H9 (cell line): ENCODE data around the gene GALNT9. TPM values are rescaled to one million over a fixed set of nuclear protein-coding genes. Genes with fewer than 3 reads are reported as not detected.

ENCODE experiments used
- DNase-seq: peaks from one replicate; pipeline ENCODE4 v3.0.0-alpha.2; 2017
- H2AFZ ChIP-seq: one replicate; pipeline ENCODE4 v1.6.1; 2013; ENCODE audit warnings: mild to moderate bottlenecking, low read length, control low read depth, moderate library complexity
- H2AK5ac ChIP-seq: 2 replicates; pipeline ENCODE4 v1.6.1; 2013; ENCODE audit warnings: low read length, control low read depth, mixed read lengths; ENCODE audit not compliant: insufficient read length
- H2BK120ac ChIP-seq: one replicate; pipeline ENCODE4 v1.6.1; 2013; ENCODE audit warnings: low read depth, mild to moderate bottlenecking, low read length, control low read depth, inconsistent platforms; ENCODE audit not compliant: poor library complexity, severe bottlenecking
- H2BK12ac ChIP-seq: 2 replicates; pipeline ENCODE4 v1.6.1; 2013; ENCODE audit warnings: low read length, control low read depth, mixed read lengths, low read depth; ENCODE audit not compliant: insufficient read length
- H2BK15ac ChIP-seq: 2 replicates; pipeline ENCODE4 v1.6.1; 2013; ENCODE audit warnings: low read depth, low read length, control low read depth
- H2BK20ac ChIP-seq: one replicate; pipeline ENCODE4 v1.6.1; 2013; ENCODE audit warnings: low read depth, mild to moderate bottlenecking, low read length, control low read depth, inconsistent platforms; ENCODE audit not compliant: poor library complexity, severe bottlenecking
- H2BK5ac ChIP-seq: 2 replicates; pipeline ENCODE4 v1.6.1; 2013; ENCODE audit warnings: low read length, control low read depth, mixed read lengths; ENCODE audit not compliant: insufficient read length
- H3K14ac ChIP-seq: 2 replicates; pipeline ENCODE4 v1.6.1; 2013; ENCODE audit warnings: low read length, control low read depth; ENCODE audit not compliant: insufficient read depth
- H3K18ac ChIP-seq: 2 replicates; pipeline ENCODE4 v1.6.1; 2013; ENCODE audit warnings: low read depth, mild to moderate bottlenecking, mixed read lengths, low read length, control low read depth; ENCODE audit not compliant: insufficient read length
- H3K23ac ChIP-seq: 2 replicates; pipeline ENCODE4 v1.6.1; 2013; ENCODE audit warnings: low read length, control low read depth, mixed read lengths, low read depth; ENCODE audit not compliant: insufficient read length
- H3K23me2 ChIP-seq: 2 replicates; pipeline ENCODE4 v1.6.1; 2013; ENCODE audit warnings: low read depth, mild to moderate bottlenecking, mixed read lengths, low read length, control low read depth; ENCODE audit not compliant: insufficient read length, poor library complexity, severe bottlenecking
- H3K27ac ChIP-seq: 2 replicates; pipeline ENCODE4 v1.5.1; 2013; ENCODE audit warnings: low read length, control low read depth, mixed read lengths, low read depth; ENCODE audit not compliant: insufficient read length
- H3K27me3 ChIP-seq: 2 replicates; pipeline ENCODE4 v1.6.1; 2013; ENCODE audit warnings: low read length, control low read depth, inconsistent platforms; ENCODE audit not compliant: insufficient read depth
- H3K4ac ChIP-seq: 2 replicates; pipeline ENCODE4 v1.6.1; 2013; ENCODE audit warnings: low read depth, mild to moderate bottlenecking, control low read depth, inconsistent platforms, low read length, moderate library complexity
- H3K4me1 ChIP-seq: 2 replicates; pipeline ENCODE4 v1.6.1; 2013; ENCODE audit warnings: low read length, control low read depth, inconsistent platforms; ENCODE audit not compliant: insufficient read depth
- H3K4me2 ChIP-seq: 2 replicates; pipeline ENCODE4 v1.6.1; 2013; ENCODE audit warnings: low read length, control low read depth, mixed read lengths; ENCODE audit not compliant: insufficient read length, insufficient read depth
- H3K56ac ChIP-seq: 2 replicates; pipeline ENCODE4 v1.6.1; 2013; ENCODE audit warnings: low read depth, mild to moderate bottlenecking, mixed read lengths, low read length, control low read depth; ENCODE audit not compliant: insufficient read length
- H3K79me1 ChIP-seq: 2 replicates; pipeline ENCODE4 v1.6.1; 2013; ENCODE audit warnings: low read depth, mild to moderate bottlenecking, moderate library complexity, low read length, control low read depth, inconsistent platforms; ENCODE audit not compliant: insufficient read depth, poor library complexity, severe bottlenecking
- H3K79me2 ChIP-seq: 2 replicates; pipeline ENCODE4 v1.6.1; 2013; ENCODE audit warnings: low read length, control low read depth, inconsistent platforms; ENCODE audit not compliant: insufficient read depth
- H3K9ac ChIP-seq: 2 replicates; pipeline ENCODE4 v1.6.1; 2013; ENCODE audit warnings: low read length, control low read depth, mixed read lengths; ENCODE audit not compliant: insufficient read length; ENCODE audit errors: extremely low read depth
- H3K9me3 ChIP-seq: one replicate; pipeline ENCODE4 v1.6.1; 2013; ENCODE audit warnings: low read depth, low read length, inconsistent platforms; ENCODE audit not compliant: control insufficient read depth
- H3T11ph ChIP-seq: one replicate; pipeline ENCODE4 v1.6.1; 2013; ENCODE audit warnings: mild to moderate bottlenecking, low read length, control low read depth, inconsistent platforms
- H4K20me1 ChIP-seq: one replicate; pipeline ENCODE4 v1.6.1; 2013; ENCODE audit not compliant: control insufficient read depth, insufficient read length, insufficient read depth
- H4K5ac ChIP-seq: 2 replicates; pipeline ENCODE4 v1.6.1; 2013; ENCODE audit warnings: low read depth, mild to moderate bottlenecking, mixed read lengths, low read length, control low read depth; ENCODE audit not compliant: insufficient read length
- H4K8ac ChIP-seq: replicated peaks from 2 replicates; pipeline ENCODE4 v1.6.1; 2013; ENCODE audit warnings: low read length, control low read depth, mixed read lengths, low read depth; ENCODE audit not compliant: insufficient read length
- H4K91ac ChIP-seq: 2 replicates; pipeline ENCODE4 v1.6.1; 2013; ENCODE audit warnings: low read depth, mild to moderate bottlenecking, moderate library complexity, mixed read lengths, low read length, control low read depth; ENCODE audit not compliant: insufficient read length
- H3K27ac Mint-ChIP-seq, 3 experiments: 2 replicates in 2 of 3; 3 replicates in 1 of 3; pipeline ENCODE4 v1.8.0; 2020 to 2021; ENCODE audit warnings: mixed read lengths in 3 of 3, mild to moderate bottlenecking in 1 of 3, moderate library complexity in 1 of 3
- H3K27me3 Mint-ChIP-seq: 2 replicates; pipeline ENCODE4 v1.8.0; 2021; ENCODE audit warnings: low read depth, mild to moderate bottlenecking, moderate library complexity, mixed read lengths
- H3K36me3 Mint-ChIP-seq, 3 experiments: 2 replicates in 2 of 3; 3 replicates in 1 of 3; pipeline ENCODE4 v1.8.0; 2020 to 2021; ENCODE audit warnings: low read depth in 3 of 3, mixed read lengths in 3 of 3; ENCODE audit not compliant: insufficient read depth in 1 of 3
- H3K4me1 Mint-ChIP-seq, 2 experiments: 2 replicates each; pipeline ENCODE4 v1.8.0; 2020; ENCODE audit warnings: mixed read lengths in 2 of 2
- H3K4me3 Mint-ChIP-seq, 2 experiments: 2 replicates in 1 of 2; 3 replicates in 1 of 2; pipeline ENCODE4 v1.8.0; 2020 to 2021; ENCODE audit warnings: mild to moderate bottlenecking in 2 of 2, mixed read lengths in 2 of 2, moderate library complexity in 1 of 2
- H3K9me3 Mint-ChIP-seq, 2 experiments: 2 replicates in 1 of 2; 3 replicates in 1 of 2; pipeline ENCODE4 v1.8.0; 2020; ENCODE audit warnings: mild to moderate bottlenecking in 2 of 2, mixed read lengths in 2 of 2, moderate library complexity in 1 of 2
- CTCF ChIP-seq: fragments of 200-600 bp; sonication (generic); conservative IDR thresholded peaks from 3 replicates; pipeline ENCODE4 v1.8.0; 2021; ENCODE audit warnings: antibody characterized with exemption, mild to moderate bottlenecking
- WGBS: extraction: QIAGEN DNeasy Blood & Tissue Kit; methylation state at CpG from one replicate; pipeline ENCODE4 v1.1.7; 2013; ENCODE audit warnings: missing lambda C conversion rate, low lambda C conversion rate, mixed read lengths; ENCODE audit not compliant: insufficient read length; ENCODE audit errors: extremely low coverage; 5-methylcytosine and 5-hydroxymethylcytosine counted together
- total RNA-seq: library from RNA; stranded (reverse); gene quantifications from 2 replicates; pipeline ENCODE4 v1.2.1, GENCODE V29; 2021

The GALNT9 gene
- total RNA-seq, 1 experiment from 2014 or later: 0.35 TPM

- Histone ChIP-seq H3K9me3 (peaks cover 18% of the 10 kb centered on the region), H2BK15ac (no peak overlapping the region), H3K79me1 (no peaks in the 10 kb centered on the region), H2BK120ac (no peak overlapping the region), H3K27me3 (no peaks in the 10 kb centered on the region), H4K8ac (no peak overlapping the region), H2AFZ (no peak overlapping the region), H3K9ac (no peak overlapping the region), H3T11ph (no peak overlapping the region), H2AK5ac (no peak overlapping the region), H3K4ac (no peak overlapping the region), H3K4me2 (no peak overlapping the region), H3K14ac (no peak overlapping the region), H3K23ac (no peak overlapping the region), H4K20me1 (no peaks in the 10 kb centered on the region), H2BK5ac (no peak overlapping the region), H3K27ac (no peak overlapping the region), H3K4me1 (no peaks in the 10 kb centered on the region), H3K79me2 (no peaks in the 10 kb centered on the region), H4K5ac (no peak overlapping the region), H3K23me2 (no peaks in the 10 kb centered on the region), H3K56ac (no peak overlapping the region), H3K18ac (no peak overlapping the region), H2BK20ac (no peak overlapping the region), H4K91ac (no peak overlapping the region), H2BK12ac (no peak overlapping the region)
- DNase-seq: no peak
- Mint-ChIP-seq H3K27me3 (peaks cover 5% of the 10 kb centered on the region), H3K4me1 (no peaks in the 10 kb centered on the region), H3K27ac (no peak overlapping the region), H3K9me3 (no peaks in the 10 kb centered on the region), H3K36me3 (peaks cover 0 to 4% (median 2%) of the 10 kb centered on the region in 3 experiments; a peak in 2 of 7 replicates), H3K4me3 (no peak overlapping the region)
- TF ChIP-seq CTCF: no peak
- WGBS: no CpG with 5 or more reads among the region's 21 CpGs
Observed at GRCh38 chr12:132154341-132154761, 175.0 kb downstream of the GALNT9 start.
